NOMO-1 treated with dmso at 0.1 percent for 144 hours (cell line): ENCODE data around the gene LPGAT1.
"Not testable (repeated sequence)": the region's sequence is repeated elsewhere in the genome, so short reads cannot be mapped to it uniquely, and the experiment has no call there.

Experiments used
- DNase-seq: peaks from one replicate; lab custom pipeline; 2025; ENCODE audit not compliant: unreplicated experiment; lab: John Stamatoyannopoulos, UW

The LPGAT1 gene, protein sequence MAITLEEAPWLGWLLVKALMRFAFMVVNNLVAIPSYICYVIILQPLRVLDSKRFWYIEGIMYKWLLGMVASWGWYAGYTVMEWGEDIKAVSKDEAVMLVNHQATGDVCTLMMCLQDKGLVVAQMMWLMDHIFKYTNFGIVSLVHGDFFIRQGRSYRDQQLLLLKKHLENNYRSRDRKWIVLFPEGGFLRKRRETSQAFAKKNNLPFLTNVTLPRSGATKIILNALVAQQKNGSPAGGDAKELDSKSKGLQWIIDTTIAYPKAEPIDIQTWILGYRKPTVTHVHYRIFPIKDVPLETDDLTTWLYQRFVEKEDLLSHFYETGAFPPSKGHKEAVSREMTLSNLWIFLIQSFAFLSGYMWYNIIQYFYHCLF

DNA sequence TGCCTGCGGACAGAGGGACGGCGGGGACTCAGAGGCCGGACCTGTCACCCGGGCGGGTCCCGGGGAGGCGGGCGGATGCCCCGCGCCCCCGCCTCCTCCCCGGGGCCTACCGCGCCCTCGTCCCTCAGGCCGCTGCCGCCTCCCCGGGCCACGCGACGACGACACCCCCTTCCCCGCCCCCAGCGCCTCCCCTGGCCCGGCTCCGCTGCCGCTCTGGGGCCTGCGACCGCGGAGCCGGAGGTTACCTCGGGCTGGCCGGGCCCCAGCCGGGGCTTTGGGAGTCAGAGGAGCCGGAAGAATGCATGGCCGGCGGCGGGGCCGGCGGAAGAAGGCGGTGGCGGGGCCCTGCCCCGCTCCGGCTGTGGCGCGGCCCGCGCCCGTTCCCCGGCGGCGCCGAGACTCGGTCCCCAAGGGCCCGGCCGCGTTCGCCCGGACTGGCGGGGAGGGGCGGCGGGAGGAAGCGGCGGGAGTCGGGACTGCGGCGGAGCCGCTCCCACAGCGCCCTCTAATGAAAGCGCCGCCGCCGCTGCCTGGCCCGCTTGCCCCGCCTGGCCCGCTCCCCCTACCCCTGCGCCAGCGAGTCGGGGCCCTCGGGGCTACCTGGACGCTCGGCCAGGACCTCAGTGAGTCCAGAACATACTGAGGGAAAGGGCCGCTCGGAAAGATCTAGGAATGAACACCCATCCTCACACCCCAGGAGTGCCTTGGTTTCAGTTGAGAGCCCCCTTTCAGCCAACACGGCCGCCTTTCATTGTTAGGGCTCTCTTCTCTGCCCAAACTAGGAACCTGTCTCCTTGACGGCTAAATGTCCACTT, at the start of gene LPGAT1:
Gene LPGAT1 (minus strand): TSS at position 436 of the 815 bp plus-strand sequence. CDS start 1,467 bp downstream, outside the sequence.
- DNase-seq, result peak; percentile 62

DNA sequence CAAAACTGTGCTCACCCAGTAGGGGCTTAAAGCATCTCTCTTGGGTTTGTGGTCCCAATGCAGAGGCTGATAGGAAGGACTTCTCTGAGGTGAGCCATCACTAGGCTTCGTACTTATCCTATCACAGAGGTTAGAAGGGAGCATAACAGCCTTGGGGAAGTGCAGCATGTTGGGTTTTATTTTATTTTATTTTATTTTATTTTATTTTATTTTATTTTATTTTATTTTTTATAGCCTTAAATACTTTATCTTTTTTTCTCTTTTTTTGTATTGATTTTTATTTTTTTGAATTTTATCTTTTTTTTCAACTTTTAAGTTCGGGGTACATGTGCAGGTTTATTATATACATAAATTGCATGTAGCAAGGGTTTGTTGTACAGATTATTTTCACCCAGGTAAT, 48.9 kb upstream of the LPGAT1 start:
- DNase-seq, result no peak

DNA sequence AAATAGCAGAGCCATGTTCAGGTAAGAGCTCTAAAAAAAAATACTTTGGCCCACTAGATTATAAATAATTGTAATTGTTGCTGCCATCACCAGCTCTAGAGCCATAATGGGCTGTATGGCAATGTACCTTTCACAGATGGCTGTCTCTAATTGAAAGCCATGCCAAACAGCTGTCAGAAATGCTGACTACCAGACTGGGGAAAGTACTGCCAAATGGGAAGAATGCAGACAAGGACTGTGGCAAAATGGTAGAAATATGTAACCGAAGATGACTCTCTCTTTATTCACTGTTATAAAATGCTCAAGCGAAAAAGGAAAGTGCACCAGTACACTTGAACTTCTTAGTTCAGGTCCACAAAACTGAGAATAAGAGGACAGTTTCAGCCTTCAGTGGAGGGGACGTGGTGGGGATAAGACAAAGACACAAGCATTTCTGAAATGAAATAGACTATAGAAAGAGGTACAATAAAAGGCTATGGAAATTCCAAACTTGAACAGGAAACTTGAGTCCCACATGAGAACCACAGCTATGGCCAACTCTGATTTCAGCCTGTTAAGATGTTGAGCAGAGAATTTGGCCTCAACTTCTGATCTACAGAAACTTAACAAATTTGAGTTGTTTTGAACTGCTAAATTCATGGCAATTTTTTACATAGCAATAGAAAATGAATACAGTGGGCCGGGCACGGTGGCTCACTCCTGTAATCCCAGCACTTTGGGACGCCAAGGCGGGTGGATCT, 46.5 kb upstream of the LPGAT1 start:
- no peak for DNase-seq

DNA sequence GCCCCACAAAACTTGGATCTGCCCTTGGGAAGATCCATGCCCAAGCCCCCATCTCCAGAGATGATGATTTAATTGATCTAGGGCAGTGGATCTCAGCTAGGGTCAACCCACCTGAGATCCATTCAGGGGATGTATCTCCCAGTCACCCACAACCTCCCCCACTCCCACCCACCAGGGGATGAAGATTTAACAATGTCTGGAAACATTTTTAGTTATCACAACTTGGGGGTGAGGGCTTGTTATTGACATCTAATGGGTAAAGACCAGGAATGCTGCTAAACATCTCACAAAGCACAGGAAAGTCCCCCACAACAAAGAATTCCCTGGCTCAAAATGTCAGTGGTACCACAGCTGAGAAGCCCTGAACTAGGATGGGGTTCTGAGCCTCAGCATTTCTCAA, 45.0 kb upstream of the LPGAT1 start:
- no peak for DNase-seq

GRCh38 chr1:211874521-211875347, 44.2 kb upstream of the LPGAT1 start:
- no peak for DNase-seq

DNA sequence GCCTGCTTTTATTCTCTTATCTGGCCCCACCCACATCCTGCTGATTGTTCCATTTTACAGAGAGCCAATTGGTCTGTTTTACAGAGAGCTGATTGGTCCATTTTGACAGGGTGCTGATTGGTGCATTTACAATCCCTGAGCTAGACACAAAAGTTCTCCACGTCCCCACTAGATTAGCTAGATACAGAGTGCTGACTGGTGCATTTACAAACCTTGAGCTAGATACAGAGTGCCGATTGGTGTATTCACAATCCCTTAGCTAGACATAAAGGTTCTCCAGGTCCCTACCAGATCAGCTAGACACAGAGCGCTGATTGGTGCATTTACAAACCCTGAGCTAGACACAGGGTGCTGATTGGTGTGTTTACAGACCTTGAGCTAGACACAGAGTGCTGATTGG, 43.2 kb upstream of the LPGAT1 start:
- not testable (repeated sequence) for DNase-seq

DNA sequence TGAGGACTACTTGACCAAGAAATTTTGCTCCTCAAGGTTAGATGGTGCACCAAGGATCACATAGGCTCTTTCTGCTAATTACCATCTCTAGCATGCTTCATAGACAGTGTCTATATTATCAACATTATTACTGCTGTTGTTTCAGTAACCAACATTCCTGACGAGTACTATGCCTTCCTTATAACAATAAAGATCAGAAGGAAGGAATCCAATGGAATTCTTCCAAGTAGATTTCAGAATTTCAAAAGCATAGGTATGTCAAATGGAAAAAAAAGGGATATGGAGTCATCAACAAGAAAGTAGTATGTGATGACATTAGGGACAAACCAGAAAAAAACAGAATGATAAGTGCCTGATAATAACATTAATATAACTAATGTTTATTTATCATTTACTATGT, 39.6 kb upstream of the LPGAT1 start:
- DNase-seq, result no peak

DNA sequence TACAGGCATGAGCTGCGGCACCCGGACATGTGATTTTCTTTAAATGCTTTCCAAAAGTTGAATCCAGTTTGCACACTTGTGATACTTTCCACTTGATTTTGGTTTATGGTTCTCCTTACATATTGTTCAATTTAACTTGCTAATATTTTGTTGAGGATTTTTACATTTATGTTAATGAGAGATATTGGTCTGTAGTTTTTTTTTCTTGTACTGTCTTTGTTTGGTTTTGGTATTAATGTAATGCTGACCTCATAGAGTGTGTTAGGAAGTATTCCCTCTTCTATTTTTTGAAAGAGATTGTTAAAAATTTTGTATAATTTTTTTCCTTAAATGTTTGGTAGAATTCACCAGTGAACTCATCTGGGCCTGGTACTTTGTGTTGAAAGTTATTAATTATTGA, 34.6 kb upstream of the LPGAT1 start:
- no peak for DNase-seq

GRCh38 chr1:211859405-211859804, 28.8 kb upstream of the LPGAT1 start:
- DNase-seq, result no peak

GRCh38 chr1:211851174-211851573, 20.6 kb upstream of the LPGAT1 start:
- DNase-seq, result no peak

DNA sequence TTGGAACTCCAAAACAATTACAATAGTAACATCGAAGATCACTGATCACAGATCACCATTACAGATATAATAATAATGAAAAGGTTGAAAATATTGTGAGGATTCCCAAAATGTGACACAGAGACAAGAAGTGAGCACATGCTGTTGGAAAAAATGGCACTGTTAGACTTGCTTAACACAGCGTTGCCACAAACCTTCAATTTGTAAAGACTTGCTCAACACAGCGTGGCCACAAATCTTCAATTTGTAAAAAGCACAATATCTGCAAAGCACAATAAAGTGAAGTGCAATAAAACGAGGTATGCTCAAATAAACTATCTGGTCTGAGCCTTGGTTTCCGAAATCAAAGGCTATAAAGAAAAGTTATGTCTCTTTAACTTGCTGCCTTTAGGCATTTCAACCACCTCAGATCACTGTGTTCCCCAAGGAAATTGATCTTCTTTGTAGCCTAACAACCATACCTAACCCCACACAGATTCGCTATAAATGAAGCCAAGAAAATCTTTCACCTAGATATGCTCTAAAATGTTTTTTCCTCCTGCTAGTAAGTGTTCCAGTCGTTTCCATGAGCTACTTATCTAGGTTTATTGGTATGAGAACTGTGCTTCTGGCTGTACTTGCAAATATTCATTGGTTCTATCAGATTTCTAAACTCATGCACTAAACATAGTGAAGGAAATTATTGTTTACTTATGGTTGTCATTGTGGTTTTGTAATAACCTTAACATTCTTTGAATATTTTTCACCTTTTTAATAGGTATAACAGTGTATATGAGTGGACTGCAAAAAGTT, 13.1 kb upstream of the LPGAT1 start:
- no peak for DNase-seq

- no peak for DNase-seq
Measured at GRCh38 chr1:211843018-211843417, 12.5 kb upstream of the LPGAT1 start.

DNA sequence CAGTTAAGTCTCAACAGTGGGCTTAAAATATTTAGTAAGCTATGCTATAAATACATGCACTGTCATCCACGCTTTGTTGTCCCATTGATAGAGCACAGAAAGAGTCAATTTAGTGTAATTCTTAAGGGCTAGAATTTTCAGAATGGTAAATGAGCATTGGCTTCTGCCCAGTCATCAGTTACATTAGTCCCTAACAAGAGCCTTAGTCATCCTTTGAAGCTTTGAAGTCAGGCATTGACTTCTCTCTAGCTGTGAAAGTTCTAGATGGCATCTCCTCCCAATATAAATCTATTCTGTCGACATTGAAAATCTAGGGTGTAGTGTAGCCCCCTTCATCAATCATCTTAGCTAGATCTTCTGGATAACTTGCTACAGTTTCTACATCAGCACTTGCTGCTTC, 12.0 kb upstream of the LPGAT1 start:
- DNase-seq, result no peak

DNA sequence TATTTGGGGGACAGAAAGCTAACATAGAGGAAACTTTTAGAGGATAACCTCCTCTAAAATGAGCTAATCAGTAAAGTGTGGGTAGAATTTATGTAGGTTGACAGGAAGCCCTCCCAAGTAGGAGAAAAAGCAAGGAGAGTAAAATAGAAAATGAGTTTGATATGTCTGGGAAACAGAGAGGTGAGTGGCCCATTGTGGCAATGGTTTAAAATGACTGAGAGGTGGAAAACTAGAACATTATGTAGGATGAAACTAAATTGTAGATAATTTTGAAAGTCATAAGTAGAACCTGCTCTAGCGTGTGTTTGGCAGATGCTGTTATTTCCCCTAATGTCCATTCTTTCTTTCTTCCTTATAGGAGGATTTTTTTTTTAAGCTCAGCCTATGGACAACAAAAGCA, 8.5 kb upstream of the LPGAT1 start:
- no peak for DNase-seq

DNA sequence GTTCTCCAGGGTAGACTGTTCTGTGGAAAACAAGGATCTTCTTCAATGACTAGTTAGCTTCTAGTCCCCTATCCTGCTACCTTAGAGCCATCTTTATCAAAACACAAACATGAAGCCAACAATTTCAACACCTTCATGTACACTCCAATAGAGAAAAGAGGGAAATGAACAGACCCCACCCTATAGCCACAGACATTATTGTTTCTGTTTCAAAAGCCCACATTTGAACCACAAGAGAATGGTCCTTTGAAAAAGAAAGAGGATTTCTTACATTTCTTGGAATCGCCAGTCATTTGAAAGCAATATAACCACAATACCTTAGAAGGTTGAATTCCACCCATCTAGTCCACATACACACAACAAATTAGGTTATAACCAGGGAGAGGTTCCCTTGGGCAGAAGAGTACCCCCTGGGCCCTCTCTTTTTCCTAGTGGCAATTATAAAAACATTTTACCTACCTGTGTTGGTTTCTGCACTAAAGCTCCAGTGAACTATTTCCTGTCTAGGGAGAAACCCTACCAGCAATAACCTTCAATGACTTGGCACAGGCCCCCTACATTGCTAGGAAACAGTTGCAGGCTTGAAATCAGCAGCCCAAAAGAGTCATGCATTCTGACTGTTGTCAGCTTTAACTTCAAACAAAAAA, 2.7 kb upstream of the LPGAT1 start:
- DNase-seq, result no peak

DNA sequence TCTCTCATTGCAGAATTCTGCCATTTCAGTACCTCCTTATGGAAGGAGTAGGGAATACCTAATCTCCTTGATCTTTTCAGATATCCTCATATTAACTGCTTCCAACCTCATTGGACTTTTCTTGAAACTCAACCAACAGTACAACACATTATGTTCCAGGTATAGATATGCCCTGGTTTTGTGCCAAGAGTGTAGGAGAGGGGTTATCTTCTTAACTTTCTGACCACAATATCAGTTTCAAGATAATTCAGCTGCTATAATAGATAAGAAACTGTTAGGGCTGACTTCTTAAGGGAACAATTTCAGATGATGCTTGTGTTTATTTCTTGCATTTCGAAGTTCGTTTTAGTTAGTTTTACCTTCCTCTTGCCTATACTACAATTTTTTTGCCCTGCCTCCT, 2.1 kb upstream of the LPGAT1 start:
- no peak for DNase-seq

- DNase-seq, result no peak
Measured at GRCh38 chr1:211831558-211832323, 1.2 kb upstream of the LPGAT1 start.

DNA sequence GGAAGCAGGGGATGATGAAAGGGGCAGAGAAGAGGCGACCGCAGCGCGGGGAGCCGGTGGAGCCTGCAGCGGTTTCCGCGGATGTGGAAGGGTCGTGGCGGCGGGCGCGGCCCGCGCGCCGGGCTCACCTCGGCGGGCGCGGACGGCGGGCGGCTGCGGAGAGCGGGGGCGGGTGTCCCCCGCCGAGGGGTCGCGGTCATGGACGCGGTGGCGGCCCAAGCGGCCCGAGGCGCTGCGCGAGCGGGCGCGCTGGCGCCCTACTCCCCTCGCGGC, 572 bp downstream of the LPGAT1 start:
- peak; percentile 31 for DNase-seq
